Stimulated activated CD4-positive, alpha-beta T cell treated with anti-CD3 and anti-CD28 coated beads, Interleukin-4, amount 100 ng/mL, for 24 hours (primary cell): ENCODE results near the gene MYEOV.

Experiments
- DNase-seq: peaks from one replicate; pipeline ENCODE4 v3.0.0-alpha.2; 2020

Gene MYEOV

DNA sequence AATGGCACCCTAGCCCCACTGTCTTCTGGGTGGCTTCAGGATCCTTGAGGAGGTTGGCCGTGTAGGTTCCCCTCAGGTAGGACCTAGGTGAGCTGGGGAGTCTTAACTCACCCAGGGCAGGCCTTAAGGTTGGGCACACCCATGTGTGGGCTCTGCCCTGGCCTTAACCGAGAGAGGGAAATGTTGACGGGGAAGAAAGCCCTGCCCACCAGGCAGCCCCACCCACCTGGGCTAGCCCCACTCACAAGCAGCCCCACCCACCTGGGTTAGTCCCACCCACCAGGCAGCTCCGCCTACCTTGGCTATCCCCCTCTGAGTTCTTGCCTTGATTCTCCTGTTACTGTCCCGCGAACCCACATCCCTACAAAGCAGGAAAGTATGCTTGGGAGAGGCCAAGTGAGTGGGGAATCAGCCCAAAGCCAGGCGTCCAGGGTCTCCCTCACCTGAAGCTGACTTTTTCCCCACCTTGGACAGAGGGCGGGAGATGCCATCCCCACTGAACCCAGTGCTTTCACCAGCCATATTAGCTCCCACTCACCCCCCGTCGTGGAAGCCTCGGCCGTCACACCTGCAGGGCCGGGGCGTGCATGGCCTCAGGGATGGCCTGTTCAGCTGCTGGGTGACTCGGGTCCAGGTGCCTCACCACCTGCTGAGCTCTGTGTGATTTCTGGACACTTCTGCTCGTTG, at the start of gene MYEOV:
Gene MYEOV, plus strand, starts transcription at position 337 of the 687 bp plus-strand sequence. CDS start 1,200 bp downstream, outside the sequence.
- peak; percentile 27 for DNase-seq

- no peak for DNase-seq
These were observed 49.7 kb upstream of the MYEOV start for GRCh38 chr11:69244266-69244665.

DNA sequence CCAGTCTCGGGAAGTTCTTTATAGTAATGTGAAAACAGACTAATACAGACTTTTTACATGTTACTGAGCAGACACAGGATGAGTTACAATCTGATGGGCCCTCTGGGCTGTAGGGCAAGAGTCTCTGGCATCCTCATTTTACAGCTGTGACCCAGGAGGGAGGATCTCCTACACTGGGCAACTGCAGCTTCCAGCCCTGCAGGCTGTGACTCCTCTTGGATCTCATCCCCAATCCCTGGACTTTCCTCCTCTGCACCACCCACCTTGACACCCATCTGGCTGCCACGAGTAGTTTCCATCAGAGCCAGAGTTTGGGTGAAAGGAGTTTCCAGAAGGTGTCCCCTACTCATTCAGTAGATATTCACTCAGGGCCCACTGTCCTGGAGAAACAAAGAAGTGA, 48.9 kb upstream of the MYEOV start:
- DNase-seq, result no peak

DNA sequence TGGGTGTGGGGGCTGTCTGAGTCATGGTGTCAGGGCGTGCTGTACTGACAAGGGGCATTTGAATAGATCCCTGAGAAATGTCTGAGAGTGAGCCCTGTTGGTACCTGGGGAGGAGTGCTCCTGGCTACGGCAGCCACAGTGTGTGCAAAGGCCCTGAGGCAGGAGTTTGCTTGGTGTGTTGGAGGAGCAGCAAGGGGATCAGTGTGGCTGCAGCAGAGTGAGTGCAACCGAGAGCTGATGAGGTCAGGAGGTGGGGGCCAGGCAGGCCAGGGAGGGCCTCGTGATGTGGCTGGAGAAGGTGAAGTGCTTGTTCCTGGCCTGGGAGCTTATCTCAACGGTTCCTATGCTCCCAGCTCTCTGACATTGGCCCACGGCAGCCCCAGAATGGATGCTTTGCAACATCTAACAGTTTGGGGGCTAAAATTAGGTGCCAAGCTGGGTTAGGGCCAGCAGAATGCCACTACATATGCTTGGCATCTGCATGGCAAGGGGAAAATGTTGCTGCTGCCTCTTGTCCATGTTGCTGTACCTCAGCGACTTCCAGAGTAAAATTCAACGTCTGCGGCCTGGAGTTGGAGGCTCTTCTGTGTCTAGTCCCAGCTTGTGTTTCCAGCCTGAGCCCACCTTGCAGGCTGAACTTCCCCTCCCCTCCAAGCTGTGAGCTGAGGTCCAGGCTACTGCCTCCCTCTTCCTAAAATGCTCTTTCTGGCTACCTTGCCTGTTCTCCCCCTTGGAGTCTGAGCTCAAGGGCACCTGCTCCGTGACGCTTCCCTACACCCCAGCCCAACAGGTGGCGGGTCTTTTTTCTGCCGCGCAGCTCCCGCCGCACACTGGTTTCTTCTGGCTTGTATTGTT, 48.2 kb upstream of the MYEOV start:
- DNase-seq, result no peak

GRCh38 chr11:69249311-69250185, 44.4 kb upstream of the MYEOV start:
- no peak for DNase-seq

DNA sequence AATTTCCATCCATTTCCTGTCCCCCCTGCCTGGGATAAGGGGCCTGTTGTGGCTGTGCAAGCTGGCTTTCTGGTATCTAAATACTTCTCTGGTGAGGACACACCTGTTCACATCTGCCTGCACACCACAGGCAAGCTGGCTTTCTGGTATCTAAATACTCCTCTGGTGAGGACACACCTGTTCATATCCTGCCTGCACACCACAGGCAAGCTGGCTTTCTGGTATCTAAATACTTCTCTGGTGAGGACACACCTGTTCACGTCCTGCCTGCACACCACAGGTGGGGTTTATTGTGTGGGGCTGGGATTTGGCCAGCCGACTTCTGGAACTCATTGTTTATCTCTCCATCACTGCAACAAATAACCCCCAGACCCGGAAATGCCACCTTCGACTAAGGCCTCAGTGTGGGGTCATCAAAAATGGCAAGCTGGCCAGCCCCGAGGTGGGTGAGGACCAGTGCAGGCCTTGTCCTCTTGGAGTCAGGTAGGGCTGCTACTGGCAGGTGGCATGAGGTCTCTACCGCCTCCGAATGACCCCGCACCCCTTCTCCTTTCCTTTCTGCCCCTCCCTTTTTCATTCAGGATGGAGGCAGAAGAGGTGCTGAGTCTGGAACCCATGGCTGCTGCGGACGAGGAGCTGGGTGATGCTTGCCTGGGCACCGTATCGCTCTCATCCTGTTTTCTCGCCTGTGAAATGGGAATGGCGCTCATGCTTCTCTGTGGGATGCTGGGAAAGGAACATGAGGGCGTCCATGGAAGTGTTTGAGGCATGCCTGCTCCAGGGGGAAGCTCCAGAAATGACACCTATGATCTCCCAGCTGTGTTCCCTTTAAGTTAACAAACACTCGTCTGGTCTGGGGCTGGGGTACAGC, 43.5 kb upstream of the MYEOV start:
- no peak for DNase-seq

DNA sequence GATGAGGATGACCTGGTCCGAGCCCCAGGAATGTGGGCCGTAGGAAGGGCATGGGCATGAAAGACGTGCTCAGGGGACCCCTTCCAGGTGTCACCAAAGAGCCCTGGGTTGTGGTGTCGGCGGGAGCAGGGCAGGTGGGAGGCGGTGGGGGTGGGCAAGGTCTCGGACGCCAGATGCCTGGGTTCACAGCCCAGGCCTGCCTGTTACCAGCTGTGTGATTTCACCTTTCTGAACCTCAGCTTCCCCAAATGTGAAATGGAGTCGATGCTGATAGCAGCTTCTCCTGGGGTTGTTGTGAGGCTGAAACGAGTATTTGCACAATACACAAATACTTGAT, 42.9 kb upstream of the MYEOV start:
- no peak for DNase-seq

- no peak for DNase-seq
These were observed 42.1 kb upstream of the MYEOV start for GRCh38 chr11:69251639-69252489.

DNA sequence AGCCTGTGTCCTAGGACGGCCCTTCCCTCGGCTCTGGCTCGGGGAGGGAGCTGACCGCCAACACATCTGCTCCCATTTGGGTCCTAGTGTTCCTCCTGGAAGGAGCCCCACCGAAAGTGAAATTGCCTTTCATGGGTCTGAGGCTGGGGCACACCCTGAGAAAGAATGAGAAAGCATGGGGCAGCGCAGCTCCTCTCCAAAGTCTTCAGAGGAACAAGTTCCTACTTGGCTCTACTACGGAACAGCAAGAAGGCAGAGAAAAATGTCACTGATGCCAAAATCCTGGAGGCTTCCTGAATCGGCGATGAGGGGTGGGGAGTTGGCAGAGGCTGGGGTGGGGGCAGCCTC, 41.5 kb upstream of the MYEOV start:
- no peak for DNase-seq

- DNase-seq, result no peak
These were observed 40.9 kb upstream of the MYEOV start for GRCh38 chr11:69253028-69253427.

DNA sequence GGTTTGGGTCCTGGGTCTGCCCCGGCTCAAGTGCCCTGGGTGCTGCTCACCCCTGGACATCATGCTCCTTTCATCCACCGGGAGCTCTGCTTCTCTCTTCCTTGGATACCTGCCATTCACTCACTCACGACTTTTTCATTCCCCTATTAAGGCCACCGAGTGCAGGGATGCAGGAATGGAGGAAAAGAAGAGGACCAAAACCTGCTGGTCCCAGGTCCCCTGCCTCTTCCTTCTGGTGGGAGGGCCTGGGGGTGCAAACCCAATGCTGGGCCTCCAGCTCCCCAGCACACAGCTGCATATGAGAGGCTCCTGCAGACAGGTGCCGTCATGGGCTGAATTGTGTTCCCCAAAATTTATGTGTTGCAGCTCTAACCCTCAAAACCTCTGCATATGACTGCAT, 36.8 kb upstream of the MYEOV start:
- no peak for DNase-seq

DNA sequence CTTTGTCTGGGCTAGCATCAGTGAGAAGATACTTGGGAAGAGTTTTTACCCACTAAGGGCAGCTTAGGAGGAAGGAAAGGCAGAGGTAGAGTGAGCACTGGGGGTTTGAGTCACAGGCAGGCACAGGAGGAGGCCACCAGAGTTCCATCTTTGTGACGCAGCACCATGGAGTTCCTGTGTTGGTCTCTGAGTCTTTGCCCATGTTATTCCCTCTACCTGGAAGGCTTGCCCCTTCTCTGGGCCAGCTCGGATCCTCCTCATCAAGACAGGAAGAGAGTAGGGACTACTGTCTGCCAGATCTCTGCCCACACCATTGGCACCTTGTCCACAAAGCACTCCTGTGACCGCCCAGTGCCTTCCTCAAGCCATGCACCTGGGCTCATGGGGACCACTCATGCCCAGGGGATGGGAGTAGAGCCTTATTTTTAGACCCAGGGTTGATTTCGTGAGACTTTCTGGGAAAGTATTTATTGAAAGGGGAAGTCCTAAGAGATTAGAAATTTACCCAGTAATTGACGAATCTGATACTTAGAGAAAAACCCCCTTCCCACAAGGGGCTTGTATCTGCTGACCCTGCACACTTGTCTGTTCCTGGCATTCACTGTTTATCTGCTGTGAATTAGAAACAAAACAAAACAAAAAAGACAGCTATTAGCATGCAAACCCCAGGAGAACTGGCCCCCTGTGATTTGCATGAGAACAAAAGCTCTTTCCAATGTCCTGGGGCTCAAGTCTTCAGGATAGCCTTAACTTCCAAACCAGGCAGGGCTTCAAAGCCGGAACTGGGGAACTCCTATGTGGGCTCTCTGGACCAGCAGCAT, 35.9 kb upstream of the MYEOV start:
- DNase-seq, result no peak

DNA sequence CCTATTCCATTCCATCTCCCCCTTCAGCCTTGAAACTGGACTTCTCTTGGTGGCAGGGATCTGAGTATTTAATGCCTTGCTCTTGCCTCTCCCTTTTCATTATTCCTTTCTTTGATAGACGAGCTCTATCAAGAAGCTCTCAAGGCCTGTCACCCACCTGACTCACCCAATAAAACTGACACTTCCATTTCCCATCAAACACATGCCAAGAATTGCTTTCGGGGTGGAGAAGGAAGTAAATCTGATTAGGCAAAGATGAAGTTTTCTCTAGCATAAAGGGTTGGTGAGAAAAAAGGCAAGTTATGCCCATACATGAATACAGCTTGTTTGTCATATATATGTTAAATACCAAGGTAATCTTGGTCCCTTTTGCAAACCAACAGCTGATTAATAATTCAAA, 34.9 kb upstream of the MYEOV start:
- DNase-seq, result no peak

- no peak for DNase-seq
These were observed 33.3 kb upstream of the MYEOV start for GRCh38 chr11:69260622-69261021.

DNA sequence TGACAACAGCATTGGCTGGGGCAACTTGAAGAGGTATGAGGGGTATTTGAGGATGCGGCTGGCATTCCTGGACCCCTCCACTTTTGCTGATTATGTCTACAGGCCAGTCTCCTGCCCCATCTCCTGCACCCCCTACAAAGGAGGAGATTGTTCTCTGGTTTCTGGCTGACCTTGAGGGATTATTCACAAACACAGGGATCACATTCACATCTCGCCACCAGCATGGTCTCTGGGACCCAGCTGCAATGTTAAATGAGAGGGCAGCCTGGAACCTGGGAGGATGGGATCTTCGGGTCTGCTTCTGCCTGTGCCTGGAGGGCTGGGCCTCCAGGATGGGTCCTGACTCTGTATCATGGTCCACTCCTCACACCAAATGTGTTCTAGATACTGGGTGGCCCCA, 32.8 kb upstream of the MYEOV start:
- DNase-seq, result no peak

GRCh38 chr11:69262918-69263735, 30.8 kb upstream of the MYEOV start:
- no peak for DNase-seq

GRCh38 chr11:69263736-69264052, 30.3 kb upstream of the MYEOV start:
- no peak for DNase-seq

DNA sequence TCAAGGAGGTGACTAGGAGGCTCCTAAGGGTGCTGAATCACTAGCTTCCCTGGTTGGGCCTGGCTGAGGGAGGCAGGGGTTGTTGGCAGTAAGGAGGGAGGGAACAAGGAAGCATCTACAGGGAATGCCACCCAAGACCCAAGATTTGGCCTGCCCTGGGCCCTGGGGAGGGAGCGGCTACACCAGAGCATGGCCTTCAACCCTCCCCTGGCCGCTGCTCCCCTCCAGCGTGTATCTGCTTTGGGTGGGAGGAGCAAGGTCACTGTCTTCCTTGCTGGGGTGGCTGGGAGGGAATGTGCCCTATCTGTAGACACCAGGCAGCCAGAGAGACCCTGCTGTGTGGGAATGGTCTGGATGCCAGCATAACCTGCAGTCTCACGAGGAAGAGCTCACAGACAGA, 29.5 kb upstream of the MYEOV start:
- DNase-seq, result no peak

GRCh38 chr11:69265210-69265609, 28.7 kb upstream of the MYEOV start:
- DNase-seq, result no peak

DNA sequence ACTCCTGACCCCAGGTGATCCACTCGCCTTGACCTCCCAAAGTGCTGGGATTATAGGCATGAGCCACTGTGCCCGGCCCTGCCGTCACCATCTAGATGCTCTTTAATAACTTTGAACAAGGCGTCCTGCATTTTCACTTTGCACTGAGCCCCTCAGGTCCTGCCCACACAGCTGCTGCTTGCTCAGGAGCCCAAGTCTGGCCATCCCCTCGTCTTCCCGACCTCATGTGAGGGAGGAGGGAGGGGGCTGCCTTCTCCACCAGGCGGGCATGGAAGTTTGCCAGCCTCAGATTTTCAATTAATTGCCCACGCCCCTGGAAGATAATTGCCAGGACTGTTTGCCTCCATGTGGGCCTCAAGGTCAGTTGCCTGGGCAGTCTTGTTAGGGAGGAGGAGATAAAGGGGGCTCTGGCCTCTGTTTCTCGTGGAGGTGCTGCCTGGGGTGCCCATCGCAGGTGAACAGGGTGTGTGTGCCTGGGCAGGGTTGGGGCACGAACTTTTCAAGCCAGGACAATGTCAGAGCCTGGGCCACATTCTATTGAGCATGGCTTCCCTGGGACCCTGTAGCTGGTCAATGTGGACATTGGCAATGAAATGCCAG, 27.9 kb upstream of the MYEOV start:
- DNase-seq, result no peak
